Suprapubic skin (tissue), 4 donors: ENCODE results near the gene SLC22A23. TPM values are rescaled to one million over a fixed set of nuclear protein-coding genes. Genes with fewer than 3 reads are reported as not detected.

Experiments
- DNase-seq, 2 donors: peaks; one replicate each; pipeline ENCODE4 v3.0.0-alpha.2; 2019; ENCODE audit warnings: low spot score in 2 of 2
- H3K27ac ChIP-seq: fragments of 200-600 bp; sonication (generic); one replicate; pipeline ENCODE4 v1.5.1; 2019
- H3K27me3 ChIP-seq: fragments of 200-600 bp; sonication (generic); one replicate; pipeline ENCODE4 v1.5.1; 2019
- H3K36me3 ChIP-seq: fragments of 200-600 bp; sonication (generic); one replicate; pipeline ENCODE4 v1.5.1; 2019
- H3K4me1 ChIP-seq: fragments of 200-600 bp; sonication (generic); one replicate; pipeline ENCODE4 v1.5.1; 2019
- H3K4me3 ChIP-seq: fragments of 200-600 bp; sonication (generic); one replicate; pipeline ENCODE4 v1.5.1; 2019; ENCODE audit warnings: mild to moderate bottlenecking
- H3K9me3 ChIP-seq: fragments of 200-600 bp; sonication (generic); one replicate; pipeline ENCODE4 v1.5.1; 2019
- EP300 ChIP-seq: sonication (generic); formaldehyde crosslinking; IDR thresholded peaks from one replicate; pipeline ENCODE4 v1.6.1; 2017; ENCODE audit warnings: antibody characterized with exemption
- POLR2A ChIP-seq, 2 donors: fragments of 450-650 bp; IDR thresholded peaks; one replicate each; pipeline ENCODE4 v1.6.1; 2017; ENCODE audit warnings: antibody characterized with exemption in 2 of 2, mild to moderate bottlenecking in 2 of 2, moderate library complexity in 2 of 2
- POLR2AphosphoS5 ChIP-seq, 3 donors: sonication (generic); formaldehyde crosslinking; IDR thresholded peaks; one replicate each; pipeline ENCODE4 v1.6.1; 2017; ENCODE audit warnings: antibody characterized with exemption in 3 of 3
- WGBS: methylation state at CpG from one replicate; pipeline ENCODE4 v1.1.5; 2018; 5-methylcytosine and 5-hydroxymethylcytosine counted together
- total RNA-seq, 4 donors: library from RNA; depleted of rRNA; stranded (reverse); fragments of >200 nt; gene quantifications; one replicate each; pipeline ENCODE4 v1.1.0, GENCODE V29; 2016
- TF ChIP-seq, protein P1 (sequence below), 2 donors: fragments of 200-600 bp in 1 of 2; fragments of 450-650 bp in 1 of 2; sonication (generic) in 1 of 2; IDR thresholded peaks; one replicate each; pipeline ENCODE4 v1.5.1; 2016 to 2019; ENCODE audit warnings: antibody characterized with exemption in 2 of 2, mild to moderate bottlenecking in 1 of 2, moderate library complexity in 1 of 2

SLC22A23 gene
- total RNA-seq, 4 donors from 2014 or later: 38.2 to 59.8 (median 48.1) TPM

DNA sequence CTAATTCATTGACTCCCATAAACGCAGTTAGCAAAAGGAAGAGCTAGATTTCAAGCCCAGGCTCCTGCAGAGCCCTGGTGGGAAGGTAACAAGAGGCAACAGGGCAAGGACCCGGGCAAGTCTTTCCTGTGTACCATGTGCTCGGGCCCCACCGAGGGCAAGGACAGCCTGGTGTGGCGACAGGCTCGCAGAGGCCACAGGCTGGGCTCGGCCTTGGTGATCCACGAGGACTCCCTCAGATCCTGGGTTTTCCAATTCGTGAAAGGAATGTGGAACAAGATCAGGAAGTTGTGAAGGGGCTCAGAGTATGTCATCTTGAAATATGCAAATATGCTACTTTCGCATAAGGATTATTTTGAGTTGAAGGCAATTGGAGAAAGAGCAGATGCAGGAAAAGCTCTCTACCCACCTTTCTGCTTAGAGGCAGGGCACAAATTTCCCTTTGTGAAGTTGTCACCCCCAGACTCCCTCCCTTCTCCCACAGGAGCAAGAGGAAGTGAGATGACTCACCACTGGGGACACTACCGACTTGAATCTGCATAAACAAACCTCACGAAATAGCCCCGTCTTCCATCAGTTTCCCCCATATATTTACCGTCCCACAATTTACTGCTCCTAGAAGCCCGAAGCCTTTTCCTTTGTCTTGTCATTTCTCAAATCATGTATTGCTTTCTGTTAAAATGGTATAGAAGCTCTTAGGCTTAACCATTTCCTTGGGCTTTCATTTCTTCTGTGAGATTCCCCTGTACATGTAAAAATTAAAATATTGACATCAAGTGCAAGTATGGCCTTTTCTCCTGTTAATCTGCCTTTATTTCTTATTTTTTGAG lies 119.1 kb downstream of the SLC22A23 start:
- H3K4me3 ChIP-seq: no peak overlapping the region
- 69% methylated on average over 15 of the region's 15 CpGs for WGBS
- TF ChIP-seq POLR2A (IDR thresholded peaks at IDR 0.05): no peak
- TF ChIP-seq, protein P1, sequence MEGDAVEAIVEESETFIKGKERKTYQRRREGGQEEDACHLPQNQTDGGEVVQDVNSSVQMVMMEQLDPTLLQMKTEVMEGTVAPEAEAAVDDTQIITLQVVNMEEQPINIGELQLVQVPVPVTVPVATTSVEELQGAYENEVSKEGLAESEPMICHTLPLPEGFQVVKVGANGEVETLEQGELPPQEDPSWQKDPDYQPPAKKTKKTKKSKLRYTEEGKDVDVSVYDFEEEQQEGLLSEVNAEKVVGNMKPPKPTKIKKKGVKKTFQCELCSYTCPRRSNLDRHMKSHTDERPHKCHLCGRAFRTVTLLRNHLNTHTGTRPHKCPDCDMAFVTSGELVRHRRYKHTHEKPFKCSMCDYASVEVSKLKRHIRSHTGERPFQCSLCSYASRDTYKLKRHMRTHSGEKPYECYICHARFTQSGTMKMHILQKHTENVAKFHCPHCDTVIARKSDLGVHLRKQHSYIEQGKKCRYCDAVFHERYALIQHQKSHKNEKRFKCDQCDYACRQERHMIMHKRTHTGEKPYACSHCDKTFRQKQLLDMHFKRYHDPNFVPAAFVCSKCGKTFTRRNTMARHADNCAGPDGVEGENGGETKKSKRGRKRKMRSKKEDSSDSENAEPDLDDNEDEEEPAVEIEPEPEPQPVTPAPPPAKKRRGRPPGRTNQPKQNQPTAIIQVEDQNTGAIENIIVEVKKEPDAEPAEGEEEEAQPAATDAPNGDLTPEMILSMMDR (IDR thresholded peaks at IDR 0.05): no peak
- TF ChIP-seq EP300: no peak
- no peak for TF ChIP-seq POLR2AphosphoS5 (IDR thresholded peaks at IDR 0.05)
- no peaks in the 10 kb centered on the region for H3K9me3 ChIP-seq
- H3K36me3 ChIP-seq: no peaks in the 10 kb centered on the region
- no peaks in the 10 kb centered on the region for H3K27me3 ChIP-seq
- DNase-seq: no peak
- H3K27ac ChIP-seq: no peak overlapping the region
- peaks cover 11% of the 10 kb centered on the region for H3K4me1 ChIP-seq

GRCh38 chr6:3336859-3337515 lies 119.9 kb downstream of the SLC22A23 start:
- Histone ChIP-seq H3K27me3 (no peaks in the 10 kb centered on the region), H3K36me3 (no peaks in the 10 kb centered on the region), H3K9me3 (no peaks in the 10 kb centered on the region), H3K4me3 (no peak overlapping the region), H3K4me1 (peaks cover 11% of the 10 kb centered on the region), H3K27ac (no peak overlapping the region)
- DNase-seq: no peak
- no peak for TF ChIP-seq POLR2A (IDR thresholded peaks at IDR 0.05)
- no peak for TF ChIP-seq EP300
- TF ChIP-seq POLR2AphosphoS5 (IDR thresholded peaks at IDR 0.05): no peak
- TF ChIP-seq, protein P1 (IDR thresholded peaks at IDR 0.05): no peak
- WGBS: 87% methylated on average over 5 of the region's 5 CpGs

DNA sequence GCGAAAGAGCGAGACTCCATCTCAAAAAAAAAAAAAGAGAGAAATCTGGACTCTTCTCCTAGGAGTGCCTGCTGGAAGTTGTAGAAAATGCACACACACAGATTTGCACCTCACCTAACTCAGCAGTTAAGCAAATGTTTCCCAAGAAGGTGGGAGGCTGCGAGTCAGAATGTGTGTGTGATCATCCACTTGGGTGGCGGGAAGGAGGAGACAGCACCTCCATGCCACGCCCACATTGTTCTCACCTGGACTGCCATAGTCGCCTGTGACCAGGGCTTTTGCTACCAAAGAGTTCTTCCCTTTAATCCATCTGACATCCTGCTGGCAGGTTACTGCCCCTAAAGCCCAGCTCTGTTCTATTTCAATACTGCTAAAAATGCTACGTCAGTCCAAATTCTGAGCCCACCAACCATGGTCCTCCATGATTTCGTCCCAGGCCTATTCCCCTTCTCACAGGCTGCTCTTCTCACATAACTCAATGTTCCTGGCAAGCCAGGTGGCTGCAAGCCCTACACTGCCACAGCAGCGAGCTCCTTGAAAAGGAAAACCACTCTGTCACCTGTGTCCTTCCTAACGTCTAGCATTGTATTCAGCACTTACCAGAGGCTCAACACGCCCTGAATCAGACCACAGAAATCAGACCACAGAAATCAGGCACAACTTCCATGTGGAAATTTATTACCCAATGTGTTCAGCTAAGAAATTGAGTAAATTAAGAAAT lies 120.6 kb downstream of the SLC22A23 start:
- H3K36me3 ChIP-seq: no peaks in the 10 kb centered on the region
- no peak overlapping the region for H3K4me3 ChIP-seq
- H3K4me1 ChIP-seq: peaks cover 11% of the 10 kb centered on the region
- DNase-seq: no peak
- TF ChIP-seq POLR2AphosphoS5 (IDR thresholded peaks at IDR 0.05) (no peak), EP300 (no peak), POLR2A (IDR thresholded peaks at IDR 0.05) (no peak)
- TF ChIP-seq, protein P1 (IDR thresholded peaks at IDR 0.05): no peak
- 94% methylated on average over 11 of the region's 11 CpGs for WGBS
- H3K27ac ChIP-seq: no peak overlapping the region
- H3K9me3 ChIP-seq: no peaks in the 10 kb centered on the region
- H3K27me3 ChIP-seq: no peaks in the 10 kb centered on the region

DNA sequence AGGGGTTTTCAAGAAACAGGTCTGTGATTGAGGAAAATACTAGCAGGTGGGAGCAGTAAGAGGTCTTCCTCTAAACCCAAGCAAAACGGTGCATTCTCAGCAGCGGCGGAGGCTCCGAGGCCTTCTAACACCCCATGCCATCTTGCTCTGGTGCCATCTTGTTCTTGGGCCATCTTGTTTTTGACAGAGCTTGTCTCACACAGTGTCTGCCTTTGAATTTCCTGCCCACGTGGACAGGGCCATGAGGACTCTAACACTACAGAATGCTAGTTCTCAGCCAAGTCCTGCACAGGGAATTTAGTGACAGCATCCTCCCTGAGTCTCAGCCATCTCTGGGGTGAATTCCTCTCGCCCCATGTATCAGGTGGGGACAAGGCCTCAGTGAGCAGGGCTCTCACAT lies 121.7 kb downstream of the SLC22A23 start:
- no peak overlapping the region for H3K4me3 ChIP-seq
- H3K36me3 ChIP-seq: no peaks in the 10 kb centered on the region
- H3K9me3 ChIP-seq: no peaks in the 10 kb centered on the region
- TF ChIP-seq, protein P1 (IDR thresholded peaks at IDR 0.05): no peak
- no peak for TF ChIP-seq POLR2A (IDR thresholded peaks at IDR 0.05)
- no peak for TF ChIP-seq POLR2AphosphoS5 (IDR thresholded peaks at IDR 0.05)
- no peak for TF ChIP-seq EP300
- WGBS: 96% methylated on average over 6 of the region's 6 CpGs
- no peak overlapping the region for H3K27ac ChIP-seq
- H3K4me1 ChIP-seq: peaks cover 11% of the 10 kb centered on the region
- DNase-seq: no peak
- no peaks in the 10 kb centered on the region for H3K27me3 ChIP-seq

GRCh38 chr6:3334555-3334954 lies 122.3 kb downstream of the SLC22A23 start:
- no peak for DNase-seq
- peaks cover 11% of the 10 kb centered on the region for H3K4me1 ChIP-seq
- no peak overlapping the region for H3K27ac ChIP-seq

More at GRCh38 chr6:3334555-3334954, 122.3 kb downstream of the SLC22A23 start:
- TF ChIP-seq POLR2A (IDR thresholded peaks at IDR 0.05): no peak
- no peak for TF ChIP-seq EP300
- TF ChIP-seq, protein P1 (IDR thresholded peaks at IDR 0.05): no peak
- no peak for TF ChIP-seq POLR2AphosphoS5 (IDR thresholded peaks at IDR 0.05)
- H3K27me3 ChIP-seq: no peaks in the 10 kb centered on the region
- 37% methylated on average over 8 of the region's 8 CpGs for WGBS
- no peaks in the 10 kb centered on the region for H3K36me3 ChIP-seq
- H3K4me3 ChIP-seq: no peak overlapping the region
- H3K9me3 ChIP-seq: no peaks in the 10 kb centered on the region
